ENCODE results near the gene CRHR2. TPM values are rescaled to one million over a fixed set of nuclear protein-coding genes. Genes with fewer than 3 reads are reported as not detected.

Gene CRHR2
- total and polyA plus RNA-seq, 4 experiments from 2014 or later: not detected

DNA sequence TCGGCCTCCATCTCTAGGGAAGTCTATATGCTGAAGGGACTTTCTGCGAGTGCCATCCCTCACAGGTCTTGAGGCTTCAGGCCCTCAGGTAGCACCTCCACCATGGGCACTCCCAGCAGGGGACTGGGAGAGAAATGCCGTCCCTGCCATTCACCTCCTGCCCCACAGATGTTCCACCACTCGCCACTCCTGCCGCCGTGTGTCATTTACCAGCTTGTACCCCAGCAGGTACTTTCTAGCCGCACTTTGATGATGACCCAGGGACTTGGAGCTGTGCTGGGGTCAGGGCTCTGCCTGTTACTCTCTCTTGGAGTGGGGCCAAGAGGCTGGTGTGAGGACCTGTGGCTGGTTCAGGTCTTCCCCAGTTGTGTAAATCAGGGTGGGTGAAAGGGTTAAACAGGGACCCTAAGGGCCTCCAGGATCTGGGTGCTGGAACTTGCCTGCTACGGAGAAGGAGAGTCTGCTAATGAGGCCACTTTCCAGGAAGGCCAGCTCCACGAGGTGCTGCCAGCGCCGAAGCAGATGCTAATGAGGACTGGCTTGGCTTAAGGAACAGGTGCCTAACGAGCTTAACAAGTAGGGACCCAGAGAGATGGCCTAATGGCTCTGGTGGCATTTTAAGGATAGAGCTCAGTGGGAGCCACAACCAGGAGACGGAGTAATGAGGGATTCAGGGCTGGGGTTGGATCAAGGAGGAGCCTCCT lies 32.4 kb downstream of the CRHR2 start:
- no peak overlapping the region for H3K4me3 ChIP-seq (ENCODE audit: low read length in 2 of 2)
- no peak for DNase-seq
- Mint-ChIP-seq H3K9me3 (no peaks in the 10 kb centered on the region), H3K4me1 (peaks cover 0 to 1% (median 0%) of the 10 kb centered on the region in 4 donors), H3K4me3 (no peak overlapping the region), H3K27me3 (no peaks in the 10 kb centered on the region), H3K36me3 (peaks cover 0 to 3% of the 10 kb centered on the region in 2 donors), H3K27ac (no peak overlapping the region)
- no peaks in the 10 kb centered on the region for H3K27me3 ChIP-seq (ENCODE audit: insufficient read depth, low read length)
- ChIA-PET CTCF (ENCODE audit: partially characterized antibody) (interaction anchor here (1.0 kb wide), 1 partner anchor 90 kb away, joined by 3 read pairs; no protein-coding TSS in a partner anchor), POLR2A (ENCODE audit: partially characterized antibody) (no interaction called here)
- H3K9me3 ChIP-seq (ENCODE audit: control insufficient read depth in 1 of 2, low read length in 2 of 2): no peaks in the 10 kb centered on the region
- H3K36me3 ChIP-seq (ENCODE audit: insufficient read depth, low read length): no peaks in the 10 kb centered on the region
- H3K4me1 ChIP-seq (ENCODE audit: insufficient read depth, low read length): no peaks in the 10 kb centered on the region
- intact Hi-C loops (cut with micrococcal nuclease): no loop called here
- H3K27ac ChIP-seq (ENCODE audit: low read depth, low read length): no peak overlapping the region

DNA sequence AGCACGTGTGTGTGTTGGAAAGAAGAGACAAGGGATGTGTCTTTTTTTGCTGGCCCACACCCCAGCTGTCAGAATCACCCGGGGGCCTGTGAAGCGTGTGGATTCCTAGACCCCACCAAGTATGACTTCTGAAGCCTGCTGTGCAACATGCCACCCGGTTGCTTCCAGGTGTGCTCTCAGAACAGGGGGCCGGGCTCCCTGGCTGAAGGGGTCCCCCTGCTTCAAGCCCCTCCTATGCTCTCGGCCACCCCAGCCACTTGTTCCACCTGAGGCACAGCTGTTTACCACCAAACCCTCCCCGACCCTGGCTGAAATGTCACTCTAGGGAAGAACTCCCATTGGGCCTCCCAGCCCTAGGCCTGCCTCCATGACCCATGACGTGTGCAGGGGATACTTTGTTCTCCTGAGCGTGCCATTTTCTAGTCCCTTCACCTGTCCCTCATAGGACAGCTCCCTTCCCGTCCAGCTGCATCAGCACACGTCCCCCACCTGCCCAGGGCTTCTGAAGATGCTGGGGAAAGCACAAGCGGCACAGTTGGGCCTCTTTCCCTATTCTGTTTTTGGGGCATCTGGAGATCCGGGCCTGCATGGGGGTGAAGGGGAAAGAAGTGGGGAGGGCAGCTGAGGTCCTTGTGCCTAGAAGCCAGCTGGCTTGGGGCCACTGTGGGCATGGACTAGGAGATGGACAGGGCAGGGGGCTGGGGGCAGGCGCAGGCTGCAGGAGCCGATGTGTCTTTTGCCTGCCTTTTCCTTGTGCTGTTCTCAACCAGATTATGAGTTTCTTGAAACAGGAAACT lies 33.3 kb downstream of the CRHR2 start:
- POLR2A ChIA-PET (ENCODE audit: partially characterized antibody): no interaction called here
- peaks cover under 1 to 7% of the 10 kb centered on the region in 2 donors for H3K36me3 Mint-ChIP-seq
- CTCF ChIA-PET (ENCODE audit: partially characterized antibody): no interaction called here

DNA sequence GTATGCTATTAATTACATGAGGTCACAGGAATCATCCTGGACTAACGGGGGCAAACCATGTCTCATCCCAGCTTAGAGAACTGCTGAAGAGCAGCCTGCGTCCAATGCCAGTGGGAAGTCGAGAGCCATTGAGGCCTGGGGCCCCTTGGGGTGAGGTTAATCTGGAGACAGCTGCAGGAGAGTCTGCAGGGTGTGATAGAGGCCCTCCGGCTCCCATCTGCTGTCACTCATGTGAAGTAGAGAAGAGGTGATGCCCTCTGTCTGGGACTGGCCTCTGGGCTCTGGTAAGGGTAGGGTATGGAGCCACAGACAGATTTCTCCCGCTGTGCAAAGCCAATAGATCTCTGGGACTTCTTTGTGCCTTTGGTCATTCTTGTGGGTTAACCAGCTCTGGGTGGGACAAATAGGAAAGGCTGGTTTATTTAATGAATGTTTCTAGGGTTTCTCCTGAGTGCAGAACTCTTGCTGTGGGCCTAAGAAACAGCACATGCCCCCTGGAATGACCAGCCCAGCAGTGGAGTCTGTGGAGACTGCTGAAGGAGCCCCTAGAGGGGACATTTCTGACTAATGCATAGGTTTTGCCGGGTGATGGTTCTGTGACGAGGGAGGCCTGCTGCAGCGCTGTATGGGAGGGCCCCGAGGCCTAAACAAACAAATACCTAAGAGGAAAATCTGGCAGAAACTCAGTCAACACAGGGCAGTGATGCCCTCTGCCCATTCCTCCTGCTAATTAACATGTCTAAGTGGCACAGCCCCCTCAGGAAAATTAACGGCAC lies 34.5 kb downstream of the CRHR2 start:
- H3K4me1 ChIP-seq (ENCODE audit: insufficient read depth, low read length): no peaks in the 10 kb centered on the region
- no peaks in the 10 kb centered on the region for H3K9me3 Mint-ChIP-seq
- H3K36me3 Mint-ChIP-seq: peaks cover 3 to 13% of the 10 kb centered on the region in 2 donors
- H3K4me3 Mint-ChIP-seq: no peak overlapping the region
- peaks cover 0 to 1% (median 0%) of the 10 kb centered on the region in 4 donors for H3K4me1 Mint-ChIP-seq
- no peak overlapping the region for H3K27ac ChIP-seq (ENCODE audit: low read depth, low read length)
- intact Hi-C loops (cut with micrococcal nuclease): no loop called here
- CTCF ChIA-PET (ENCODE audit: partially characterized antibody): no interaction called here
- no peak for DNase-seq
- H3K36me3 ChIP-seq (ENCODE audit: insufficient read depth, low read length): no peaks in the 10 kb centered on the region
- no peaks in the 10 kb centered on the region for H3K27me3 ChIP-seq (ENCODE audit: insufficient read depth, low read length)
- POLR2A ChIA-PET (ENCODE audit: partially characterized antibody): interaction anchor here (0.6 kb wide), 1 partner anchor 80 kb away, joined by 3 read pairs; no protein-coding TSS in a partner anchor
- no peaks in the 10 kb centered on the region for H3K27me3 Mint-ChIP-seq
- no peaks in the 10 kb centered on the region for H3K9me3 ChIP-seq (ENCODE audit: control insufficient read depth in 1 of 2, low read length in 2 of 2)
- H3K27ac Mint-ChIP-seq: peak overlapping the region in 1 of 7 donors; percentile 68
- no peak overlapping the region for H3K4me3 ChIP-seq (ENCODE audit: low read length in 2 of 2)

More for the DNA sequence above, 33.3 kb downstream of the CRHR2 start:
- Histone ChIP-seq H3K4me3 (ENCODE audit: low read length in 2 of 2) (no peak overlapping the region), H3K4me1 (ENCODE audit: insufficient read depth, low read length) (no peaks in the 10 kb centered on the region), H3K9me3 (ENCODE audit: control insufficient read depth in 1 of 2, low read length in 2 of 2) (no peaks in the 10 kb centered on the region), H3K27me3 (ENCODE audit: insufficient read depth, low read length) (no peaks in the 10 kb centered on the region), H3K36me3 (ENCODE audit: insufficient read depth, low read length) (no peaks in the 10 kb centered on the region), H3K27ac (ENCODE audit: low read depth, low read length) (no peak overlapping the region)
- H3K27me3 Mint-ChIP-seq: no peaks in the 10 kb centered on the region
- peaks cover 0 to 1% (median 0%) of the 10 kb centered on the region in 4 donors for H3K4me1 Mint-ChIP-seq
- H3K4me3 Mint-ChIP-seq: no peak overlapping the region
- H3K27ac Mint-ChIP-seq: peak overlapping the region in 1 of 7 donors; percentile 50
- no peaks in the 10 kb centered on the region for H3K9me3 Mint-ChIP-seq
- intact Hi-C loops (cut with micrococcal nuclease): no loop called here
- DNase-seq: no peak

DNA sequence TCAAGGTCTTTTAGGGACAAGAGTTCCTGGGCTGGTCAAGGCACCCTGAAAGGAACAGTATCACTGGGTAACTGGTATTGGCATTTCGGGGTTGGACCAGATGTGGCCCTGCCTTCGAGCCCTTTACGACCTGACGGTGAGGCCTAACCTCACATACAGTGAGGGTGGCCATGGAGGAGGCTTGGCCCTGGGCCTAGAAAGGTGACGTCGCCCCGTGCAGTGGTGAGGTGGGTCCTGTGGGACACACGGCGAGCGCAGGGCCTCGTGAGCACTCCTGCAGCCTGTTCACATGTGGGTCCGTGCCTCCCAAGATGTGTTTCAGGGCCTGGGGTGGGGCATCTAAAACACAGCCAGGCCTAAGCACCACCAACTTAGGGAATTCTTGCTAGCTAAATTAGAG lies 36.1 kb downstream of the CRHR2 start:
- Mint-ChIP-seq H3K27me3 (no peaks in the 10 kb centered on the region), H3K9me3 (no peaks in the 10 kb centered on the region), H3K4me1 (peaks cover 0 to 1% (median 0%) of the 10 kb centered on the region in 4 donors), H3K4me3 (no peak overlapping the region), H3K27ac (no peak overlapping the region), H3K36me3 (peaks cover 3 to 15% of the 10 kb centered on the region in 2 donors)
- Histone ChIP-seq H3K4me1 (ENCODE audit: insufficient read depth, low read length) (no peaks in the 10 kb centered on the region), H3K4me3 (ENCODE audit: low read length in 2 of 2) (no peak overlapping the region), H3K9me3 (ENCODE audit: control insufficient read depth in 1 of 2, low read length in 2 of 2) (no peaks in the 10 kb centered on the region), H3K36me3 (ENCODE audit: insufficient read depth, low read length) (no peaks in the 10 kb centered on the region), H3K27me3 (ENCODE audit: insufficient read depth, low read length) (no peaks in the 10 kb centered on the region), H3K27ac (ENCODE audit: low read depth, low read length) (no peak overlapping the region)
- intact Hi-C loops (cut with micrococcal nuclease): no loop called here
- ChIA-PET CTCF (ENCODE audit: partially characterized antibody) (interaction anchor here (1.0 kb wide), 1 partner anchor 94 kb away, joined by 3 read pairs; no protein-coding TSS in a partner anchor), POLR2A (ENCODE audit: partially characterized antibody) (no interaction called here)
- DNase-seq: no peak

DNA sequence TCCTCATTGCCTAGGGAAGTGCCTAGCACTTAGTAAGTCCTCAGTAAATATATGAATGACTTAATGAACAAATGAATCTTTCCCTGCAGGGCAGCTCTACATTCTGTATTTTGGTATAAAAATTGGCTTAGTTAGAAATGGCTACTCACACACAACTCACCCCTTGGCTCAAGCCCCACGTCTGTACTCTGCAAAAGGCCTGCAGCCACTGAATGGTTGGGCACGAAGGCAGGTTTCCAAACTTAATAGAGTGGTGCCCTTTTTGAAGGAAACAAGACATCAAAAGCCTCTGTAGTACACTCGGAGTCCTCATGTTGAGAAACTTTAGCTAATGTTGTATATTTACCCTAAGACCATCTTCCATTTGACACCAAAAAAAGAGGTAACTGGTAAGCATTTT lies 36.6 kb downstream of the CRHR2 start:
- DNase-seq: no peak
- H3K4me1 ChIP-seq (ENCODE audit: insufficient read depth, low read length): no peaks in the 10 kb centered on the region
- ChIA-PET POLR2A (ENCODE audit: partially characterized antibody) (no interaction called here), CTCF (ENCODE audit: partially characterized antibody) (interaction anchor here (1.0 kb wide), 1 partner anchor 94 kb away, joined by 3 read pairs; no protein-coding TSS in a partner anchor)
- peaks cover 3 to 15% of the 10 kb centered on the region in 2 donors for H3K36me3 Mint-ChIP-seq
- no peaks in the 10 kb centered on the region for H3K9me3 ChIP-seq (ENCODE audit: control insufficient read depth in 1 of 2, low read length in 2 of 2)
- H3K4me1 Mint-ChIP-seq: peaks cover 0 to 1% (median 0%) of the 10 kb centered on the region in 4 donors
- no peaks in the 10 kb centered on the region for H3K27me3 Mint-ChIP-seq
- intact Hi-C loops (cut with micrococcal nuclease): no loop called here
- no peak overlapping the region for H3K4me3 Mint-ChIP-seq
- no peaks in the 10 kb centered on the region for H3K27me3 ChIP-seq (ENCODE audit: insufficient read depth, low read length)
- H3K27ac Mint-ChIP-seq: peak overlapping the region in 1 of 7 donors; percentile 62
- H3K9me3 Mint-ChIP-seq: no peaks in the 10 kb centered on the region
- no peak overlapping the region for H3K4me3 ChIP-seq (ENCODE audit: low read length in 2 of 2)
- no peaks in the 10 kb centered on the region for H3K36me3 ChIP-seq (ENCODE audit: insufficient read depth, low read length)
- no peak overlapping the region for H3K27ac ChIP-seq (ENCODE audit: low read depth, low read length)

DNA sequence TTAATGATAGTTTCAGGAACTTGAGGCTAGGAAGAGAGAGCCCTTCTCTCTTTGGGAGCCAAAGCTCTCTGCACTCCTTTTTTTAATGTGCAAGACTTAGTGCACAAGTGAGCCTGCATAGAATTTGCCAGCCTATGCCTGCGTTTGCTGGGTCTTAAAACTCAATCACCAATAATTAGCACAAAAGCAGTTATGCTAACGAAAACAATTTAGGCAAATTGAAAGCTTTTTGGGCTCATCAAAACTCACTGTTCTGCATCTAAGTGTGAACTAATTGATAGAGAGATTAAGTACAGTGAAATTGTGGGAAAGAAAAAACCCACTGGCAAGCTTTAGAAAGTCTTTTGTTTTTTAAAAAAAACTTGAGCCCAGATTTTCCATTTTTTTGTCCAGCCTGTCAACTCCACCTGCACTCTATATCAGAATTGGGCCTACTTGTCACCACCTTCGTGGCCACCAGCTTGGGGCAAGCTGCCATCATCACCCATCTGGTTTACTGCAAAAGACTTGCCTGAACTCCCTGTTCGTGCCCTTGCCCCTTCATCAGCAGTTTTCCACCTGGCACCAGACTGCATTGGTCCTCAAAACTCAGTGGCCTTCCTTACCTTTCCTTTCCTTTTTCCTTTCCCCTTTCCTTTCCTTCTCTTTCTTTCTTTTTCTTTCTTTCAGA lies 37.8 kb downstream of the CRHR2 start:
- H3K4me1 Mint-ChIP-seq: peaks cover 0 to 1% (median 0%) of the 10 kb centered on the region in 4 donors
- Histone ChIP-seq H3K36me3 (ENCODE audit: insufficient read depth, low read length) (no peaks in the 10 kb centered on the region), H3K27ac (ENCODE audit: low read depth, low read length) (no peak overlapping the region), H3K27me3 (ENCODE audit: insufficient read depth, low read length) (no peaks in the 10 kb centered on the region), H3K4me3 (ENCODE audit: low read length in 2 of 2) (no peak overlapping the region), H3K4me1 (ENCODE audit: insufficient read depth, low read length) (no peaks in the 10 kb centered on the region), H3K9me3 (ENCODE audit: control insufficient read depth in 1 of 2, low read length in 2 of 2) (no peaks in the 10 kb centered on the region)
- peak overlapping the region in 4 of 7 donors; percentile 19 to 74 (median 59) for H3K27ac Mint-ChIP-seq
- H3K27me3 Mint-ChIP-seq: no peaks in the 10 kb centered on the region
- ChIA-PET CTCF (ENCODE audit: partially characterized antibody) (interaction anchor here (1.0 kb wide), 1 partner anchor 26 kb away, joined by 3 read pairs; no protein-coding TSS in a partner anchor), POLR2A (ENCODE audit: partially characterized antibody) (no interaction called here)
- intact Hi-C loops (cut with micrococcal nuclease): no loop called here
- peaks cover 3 to 15% of the 10 kb centered on the region in 2 donors for H3K36me3 Mint-ChIP-seq
- H3K4me3 Mint-ChIP-seq: no peak overlapping the region
- no peak for DNase-seq
- H3K9me3 Mint-ChIP-seq: no peaks in the 10 kb centered on the region

All from CD4-positive, alpha-beta memory T cell (primary cell).